NK-92 (cell line): ENCODE data around the gene SLC34A3.
"Not testable (repeated sequence)": the region's sequence is repeated elsewhere in the genome, so short reads cannot be mapped to it uniquely, and the experiment has no call there.

ENCODE experiments used
- DNase-seq: peaks from one replicate; lab custom pipeline; 2025; ENCODE audit not compliant: unreplicated experiment; lab: John Stamatoyannopoulos, UW

SLC34A3 gene

DNA sequence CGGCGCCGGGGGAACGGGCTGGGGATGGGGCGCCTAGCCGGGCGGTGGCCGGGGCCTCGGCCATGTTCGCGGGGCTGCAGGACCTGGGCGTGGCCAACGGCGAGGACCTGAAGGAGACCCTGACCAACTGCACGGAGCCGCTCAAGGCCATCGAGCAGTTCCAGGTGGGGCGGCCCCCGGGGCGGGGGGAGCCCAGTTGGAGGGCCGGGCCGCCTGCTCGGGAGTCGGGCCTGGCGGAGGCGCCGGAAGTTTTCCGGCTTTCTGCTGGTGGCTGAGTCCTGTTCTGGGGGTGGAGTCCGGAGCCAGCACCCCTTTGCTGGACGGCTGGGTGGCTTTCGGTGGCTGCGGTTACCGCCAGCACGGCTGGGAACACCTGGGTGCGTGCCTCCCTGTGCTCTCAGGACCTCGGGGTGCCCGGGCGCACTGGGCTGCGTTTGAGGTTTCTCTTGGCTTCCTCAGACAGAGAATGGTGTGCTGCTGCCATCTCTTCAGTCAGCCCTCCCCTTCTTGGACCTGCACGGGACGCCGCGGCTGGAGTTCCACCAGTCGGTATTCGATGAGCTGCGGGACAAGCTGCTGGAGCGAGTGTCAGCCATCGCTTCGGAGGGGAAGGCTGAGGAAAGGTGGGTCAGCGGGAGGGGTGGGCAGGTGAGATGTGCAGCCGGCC, 24.9 kb downstream of the SLC34A3 start:
- DNase-seq: no peak

GRCh38 chr9:137256362-137256761, 25.7 kb downstream of the SLC34A3 start:
- DNase-seq: no peak

- no peak for DNase-seq
These were observed 26.2 kb downstream of the SLC34A3 start for GRCh38 chr9:137256856-137257255.

DNA sequence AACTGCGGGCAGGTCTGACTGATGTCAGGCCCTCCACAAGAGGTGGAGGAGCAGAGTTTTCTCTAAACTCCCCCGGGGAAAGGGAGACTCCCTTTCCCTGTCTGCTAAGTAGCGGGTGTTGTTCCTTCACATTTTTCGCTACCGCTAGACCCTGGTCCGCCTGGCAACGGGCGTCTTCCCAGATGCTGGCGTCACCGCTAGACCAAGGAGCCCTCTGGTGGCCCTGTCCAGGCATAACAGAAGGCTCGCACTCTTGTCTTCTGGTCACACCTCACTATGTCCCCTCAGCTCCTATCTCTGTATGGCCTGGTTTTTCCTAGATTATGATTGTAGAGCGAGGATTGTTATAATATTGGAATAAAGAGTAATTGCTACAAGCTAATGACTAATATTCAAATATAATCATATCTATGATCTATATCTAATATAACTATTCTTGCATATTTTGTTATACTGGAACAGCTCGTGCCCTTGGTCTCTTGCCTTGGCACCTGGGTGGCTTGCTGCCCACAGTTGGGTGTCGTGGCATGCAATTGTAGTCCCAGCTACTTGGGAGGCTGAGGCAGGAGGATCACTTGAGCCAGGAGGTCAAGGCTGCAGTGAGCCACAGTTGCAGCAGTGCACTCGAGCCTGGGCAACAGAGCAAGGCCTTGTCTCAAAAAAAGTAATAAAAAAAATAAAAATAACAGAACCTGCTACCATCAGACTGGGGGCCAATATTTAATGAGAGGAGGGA, 31.6 kb downstream of the SLC34A3 start:
- not testable (repeated sequence) for DNase-seq

DNA sequence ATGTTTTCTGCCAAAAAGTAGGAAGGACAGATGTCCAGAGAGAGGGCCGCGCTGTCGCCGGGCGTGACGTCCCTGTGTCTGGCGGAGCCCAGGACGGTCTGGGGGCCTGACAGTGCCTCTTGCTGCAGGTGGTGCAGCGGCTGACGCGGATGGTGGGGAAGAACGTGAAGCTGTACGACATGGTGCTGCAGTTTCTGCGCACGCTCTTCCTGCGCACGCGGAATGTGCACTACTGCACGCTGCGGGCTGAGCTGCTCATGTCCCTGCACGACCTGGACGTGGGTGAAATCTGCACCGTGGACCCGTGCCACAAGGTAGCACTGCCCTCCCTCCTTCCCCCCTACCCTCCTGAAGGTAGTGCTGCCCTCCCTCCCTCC, 32.2 kb downstream of the SLC34A3 start:
- DNase-seq: no peak

GRCh38 chr9:137263506-137263905, 32.8 kb downstream of the SLC34A3 start:
- no peak for DNase-seq

GRCh38 chr9:137264067-137264466, 33.4 kb downstream of the SLC34A3 start:
- DNase-seq: no peak

DNA sequence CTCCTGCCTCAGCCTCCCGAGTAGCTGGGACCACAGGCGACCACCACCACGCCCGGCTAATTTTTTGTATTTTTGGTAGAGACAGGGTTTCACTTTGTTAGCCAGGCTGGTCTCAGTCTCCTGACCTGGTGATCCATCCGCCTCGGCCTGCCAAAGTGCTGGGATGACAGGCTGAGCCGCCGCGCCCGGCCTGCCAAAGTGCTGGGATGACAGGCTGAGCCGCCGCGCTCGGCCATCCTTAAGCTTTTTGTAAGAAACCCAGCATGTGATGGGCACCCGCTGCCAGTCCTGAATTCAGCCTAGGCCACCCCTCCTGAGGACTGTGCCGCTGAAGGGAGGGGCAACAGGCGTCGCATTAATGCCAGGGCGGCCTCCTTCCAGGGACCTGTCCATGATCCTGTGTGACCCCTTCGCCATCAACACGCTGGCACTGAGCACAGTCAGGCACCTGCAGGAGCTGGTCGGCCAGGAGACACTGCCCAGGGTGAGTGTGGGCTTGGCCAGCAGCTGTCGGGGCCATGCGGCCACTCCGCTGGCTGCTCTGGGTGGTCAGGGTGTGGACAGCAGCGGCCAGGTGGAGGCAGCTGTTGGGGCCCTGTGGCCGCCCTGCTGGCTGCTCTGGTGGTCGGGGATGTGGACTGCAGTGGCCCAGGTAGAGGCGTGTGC, 34.9 kb downstream of the SLC34A3 start:
- DNase-seq: no peak

- DNase-seq: no peak
These were observed 35.4 kb downstream of the SLC34A3 start for GRCh38 chr9:137266162-137266527.

- no peak for DNase-seq
These were observed 36.1 kb downstream of the SLC34A3 start for GRCh38 chr9:137266585-137267453.

DNA sequence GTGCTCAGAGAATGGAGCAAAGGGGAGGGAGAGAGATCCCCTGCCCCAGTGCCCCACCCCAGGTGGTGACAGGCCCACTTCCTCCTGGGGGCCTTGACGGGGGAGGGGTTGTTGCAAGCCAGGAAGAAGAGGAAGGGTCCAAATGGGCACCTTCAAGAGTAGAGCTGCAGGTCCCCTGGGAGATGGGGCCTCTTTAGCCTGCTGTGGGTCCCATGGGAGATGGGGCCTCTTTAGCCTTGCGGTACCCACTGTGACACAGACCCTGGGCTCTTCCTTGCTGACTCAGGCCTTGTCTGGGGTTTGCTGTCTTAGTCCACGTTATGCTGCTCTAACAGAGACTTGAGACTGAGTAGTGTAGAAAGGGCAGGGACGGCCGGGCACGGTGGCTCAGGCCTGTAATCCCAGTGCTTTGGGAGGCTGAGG, 37.2 kb downstream of the SLC34A3 start:
- no peak for DNase-seq

GRCh38 chr9:137268538-137269201, 38.0 kb downstream of the SLC34A3 start:
- DNase-seq: no peak

- no peak for DNase-seq
These were observed 38.6 kb downstream of the SLC34A3 start for GRCh38 chr9:137269231-137269772.

GRCh38 chr9:137270929-137271695, 40.4 kb downstream of the SLC34A3 start:
- DNase-seq: no peak

DNA sequence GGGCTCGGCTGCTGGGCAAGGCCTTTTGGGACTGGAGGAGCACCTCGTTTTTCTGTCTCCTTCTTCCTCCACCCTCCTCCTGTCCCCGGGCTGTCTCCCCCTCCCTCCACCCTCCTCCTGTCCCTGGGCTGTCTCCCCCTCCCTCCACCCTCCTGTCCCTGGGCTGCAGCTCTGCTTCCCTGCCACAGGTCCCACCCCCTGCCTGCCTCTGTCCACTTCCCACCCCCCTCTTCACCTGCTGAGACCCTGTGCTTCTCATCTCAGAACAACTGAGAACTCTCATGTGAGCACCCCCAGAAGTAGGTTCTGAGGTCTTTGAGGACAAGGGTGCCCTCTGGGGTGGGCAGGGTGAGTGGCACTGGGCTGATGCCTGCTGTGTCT, 41.0 kb downstream of the SLC34A3 start:
- DNase-seq: no peak

- DNase-seq: no peak
These were observed 41.8 kb downstream of the SLC34A3 start for GRCh38 chr9:137272241-137273094.

DNA sequence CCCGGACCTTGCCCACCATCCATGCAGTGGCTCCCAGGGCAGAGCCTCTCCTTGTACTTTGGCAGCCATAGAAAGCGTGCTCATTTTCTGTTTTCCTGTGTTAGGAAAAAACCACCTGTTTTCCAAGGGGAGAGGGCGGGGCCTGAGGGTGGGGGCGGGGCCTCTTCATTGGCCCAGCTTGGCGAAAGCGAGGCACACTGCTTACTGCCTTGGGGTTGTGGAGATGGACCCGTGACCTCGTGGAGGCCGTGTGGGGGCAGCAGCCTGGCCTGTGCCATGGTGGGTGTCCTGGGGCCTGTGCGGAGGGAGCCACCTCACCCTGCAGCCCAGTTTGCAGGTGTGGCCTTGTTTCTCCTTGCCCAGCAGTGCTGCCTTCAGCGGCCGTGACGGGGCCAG, 42.4 kb downstream of the SLC34A3 start:
- no peak for DNase-seq

DNA sequence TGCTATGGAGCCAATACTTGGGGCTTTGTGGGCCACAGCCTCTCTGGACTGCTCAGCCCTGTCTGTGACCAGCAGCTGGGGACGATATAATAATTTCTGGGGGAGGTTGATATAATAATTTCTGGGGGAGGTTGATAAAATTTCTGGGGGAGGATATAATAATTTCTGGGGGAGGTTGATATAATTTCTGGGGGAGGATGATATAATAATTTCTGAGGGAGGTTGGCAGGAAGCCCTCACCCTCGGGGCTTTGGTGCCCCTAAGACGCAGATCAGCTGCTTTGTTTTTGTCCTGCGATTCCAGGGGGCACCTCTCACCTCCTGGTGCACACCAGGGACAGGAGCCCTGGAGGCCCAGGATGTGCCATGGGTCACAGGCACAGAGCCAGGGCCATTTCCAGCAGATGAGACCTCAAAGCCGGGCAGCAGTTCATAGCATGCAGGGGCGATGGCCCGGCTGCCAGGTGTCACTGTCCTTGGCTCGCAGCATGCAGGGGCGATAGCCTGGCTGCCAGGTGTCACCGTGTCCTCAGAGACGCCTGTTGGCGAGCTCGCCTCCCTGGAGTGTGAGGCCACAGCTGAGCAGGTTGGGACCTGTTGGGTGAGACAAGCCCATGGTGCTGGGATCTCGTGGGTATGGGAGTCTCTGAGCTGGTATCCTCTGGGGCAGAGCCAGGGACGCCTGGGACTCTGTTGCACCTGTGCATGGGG, 43.1 kb downstream of the SLC34A3 start:
- no peak for DNase-seq
